ENCODE measurements around the gene ZBTB7B. TPM values are rescaled to one million over a fixed set of nuclear protein-coding genes. Genes with fewer than 3 reads are reported as not detected.
A peak's percentile ranks its signal among the peaks of the same experiment; 100 is the strongest.
"Not testable (repeated sequence)": the region's sequence is repeated elsewhere in the genome, so short reads cannot be mapped to it uniquely, and the experiment has no call there.

Gene ZBTB7B
- total RNA-seq, 1 donor from 2014 or later = 24.6 TPM

- DNase-seq (ENCODE audit: low read depth) = no peak
Measured at GRCh38 chr1:154967331-154967950, 35.2 kb upstream of the ZBTB7B start.

GRCh38 chr1:154968731-154969130, 33.9 kb upstream of the ZBTB7B start:
- no peak for DNase-seq (ENCODE audit: low read depth)

GRCh38 chr1:154969246-154969645, 33.4 kb upstream of the ZBTB7B start:
- no peak for DNase-seq (ENCODE audit: low read depth)

GRCh38 chr1:154969860-154970452, 32.6 kb upstream of the ZBTB7B start:
- peak; percentile 7 for DNase-seq (ENCODE audit: low read depth)

GRCh38 chr1:154970631-154971340, 31.8 kb upstream of the ZBTB7B start, which contains the start of gene SHC1:
Gene SHC1 (minus strand): TSS chr1:154970747. CDS start chr1:154970526, 221 bp downstream.
- peak; percentile 96 for DNase-seq (ENCODE audit: low read depth)

GRCh38 chr1:154971341-154971998, 31.1 kb upstream of the ZBTB7B start:
- no peak for DNase-seq (ENCODE audit: low read depth)

GRCh38 chr1:154972213-154972516, 30.4 kb upstream of the ZBTB7B start:
- no peak for DNase-seq (ENCODE audit: low read depth)

- DNase-seq (ENCODE audit: low read depth) = peak; percentile 93
Measured at GRCh38 chr1:154972517-154973343, 29.9 kb upstream of the ZBTB7B start.

- peak; percentile 98 for DNase-seq (ENCODE audit: low read depth)
Measured at GRCh38 chr1:154973344-154974101, 29.1 kb upstream of the ZBTB7B start.

GRCh38 chr1:154974102-154974807, 28.3 kb upstream of the ZBTB7B start, which contains the start of gene CKS1B:
Gene CKS1B (plus strand): TSS chr1:154974681. CDS start chr1:154974746, 65 bp downstream.
- DNase-seq (ENCODE audit: low read depth) = peak; percentile 100

- DNase-seq (ENCODE audit: low read depth) = peak; percentile 98
Measured at GRCh38 chr1:154974808-154975408, 27.7 kb upstream of the ZBTB7B start.

GRCh38 chr1:154975409-154976059, 27.1 kb upstream of the ZBTB7B start:
- peak; percentile 63 for DNase-seq (ENCODE audit: low read depth)

GRCh38 chr1:154977762-154978161, 24.8 kb upstream of the ZBTB7B start:
- DNase-seq (ENCODE audit: low read depth) = not testable (repeated sequence)

- no peak for DNase-seq (ENCODE audit: low read depth)
Measured at GRCh38 chr1:154978360-154978759, 24.2 kb upstream of the ZBTB7B start.

- no peak for DNase-seq (ENCODE audit: low read depth)
Measured at GRCh38 chr1:154982341-154982740, 20.3 kb upstream of the ZBTB7B start.

- peak; percentile 100 for DNase-seq (ENCODE audit: low read depth)
Measured at GRCh38 chr1:154982897-154983648, 19.5 kb upstream of the ZBTB7B start, which contains the start of gene FLAD1. Gene FLAD1 (plus strand): TSS chr1:154983344. CDS start chr1:154983695, 351 bp downstream.

- no peak for DNase-seq (ENCODE audit: low read depth)
Measured at GRCh38 chr1:154983776-154984466, 18.7 kb upstream of the ZBTB7B start.
